Endothelial cell of umbilical vein (primary cell): ENCODE results near the gene CNDP2. TPM values are rescaled to one million over a fixed set of nuclear protein-coding genes. Genes with fewer than 3 reads are reported as not detected.

Source experiments
- BruUV-seq: library from RNA; stranded (reverse); fragments of 400-500 nt; replicated peaks from 2 replicates; lab custom pipeline; 2021; lab: Mats Ljungman, UMichigan
- CTCF ChIA-PET: fragments of 300-600, 350-600 bp; sonication (Branson Sonifier 250); formaldehyde crosslinking; loops from one replicate; lab custom pipeline; 2021; ENCODE audit warnings: antibody characterized with exemption, inconsistent platforms; lab: Charles Lee
- POLR2A ChIA-PET: fragments of 300-600, 350-600 bp; sonication (Branson Sonifier 250); formaldehyde crosslinking; loops from one replicate; lab custom pipeline; 2021; ENCODE audit warnings: antibody characterized with exemption, inconsistent platforms; lab: Charles Lee
- DNase-seq: peaks from one replicate; pipeline ENCODE4 v3.0.0-alpha.2; 2011; ENCODE audit warnings: low read depth, low spot score
- FAIRE-seq: peaks from 2 replicates; lab custom pipeline; 2011; peaks lifted over from hg19 to GRCh38; lab: Jason Lieb, UNC
- H2AFZ ChIP-seq: 2 replicates; pipeline ENCODE4 v1.6.0; 2012; ENCODE audit warnings: low read depth, low read length, control low read depth, inconsistent platforms
- H3K27ac ChIP-seq: 2 replicates; pipeline ENCODE4 v1.5.1; 2011; ENCODE audit warnings: low read depth, mild to moderate bottlenecking, control low read depth, low read length, moderate library complexity; ENCODE audit not compliant: insufficient read depth
- H3K27me3 ChIP-seq, 2 experiments: 2 replicates each; pipeline versions ENCODE4 v1.6.0 to v1.6.1; 2011; ENCODE audit warnings: low read length in 2 of 2, mixed read lengths in 1 of 2; ENCODE audit not compliant: control insufficient read depth in 2 of 2, insufficient read depth in 2 of 2
- H3K36me3 ChIP-seq, 2 experiments: 2 replicates in 1 of 2; 3 replicates in 1 of 2; pipeline ENCODE4 v1.5.1; 2011; ENCODE audit warnings: low read length in 2 of 2, mild to moderate bottlenecking in 1 of 2, moderate library complexity in 1 of 2; ENCODE audit not compliant: control insufficient read depth in 2 of 2, insufficient read depth in 2 of 2; ENCODE audit errors: extremely low read depth in 1 of 2
- H3K4me1 ChIP-seq: 3 replicates; pipeline ENCODE4 v1.5.1; 2011; ENCODE audit warnings: mild to moderate bottlenecking, low read length; ENCODE audit not compliant: control insufficient read depth, insufficient read depth; ENCODE audit errors: extremely low read depth
- H3K4me2 ChIP-seq: 2 replicates; pipeline ENCODE4 v1.6.1; 2011; ENCODE audit warnings: low read length, control low read depth, mixed read lengths; ENCODE audit not compliant: insufficient read depth
- H3K4me3 ChIP-seq, 3 experiments: fragments of 200-600 bp in 1 of 3; sonication (generic), shearing (Covaris generic) in 1 of 3; replicated peaks in 1 of 3; 2 replicates each; pipeline ENCODE4 v1.5.1; 2011 to 2016; ENCODE audit warnings: control low read depth in 3 of 3, low read length in 3 of 3, mild to moderate bottlenecking in 2 of 3, inconsistent platforms in 1 of 3, low read depth in 1 of 3, moderate library complexity in 1 of 3; ENCODE audit not compliant: insufficient read depth in 1 of 3
- H3K79me2 ChIP-seq: 2 replicates; pipeline ENCODE4 v1.6.0; 2012; ENCODE audit warnings: low read length, inconsistent platforms; ENCODE audit not compliant: control insufficient read depth, insufficient read depth
- H3K9ac ChIP-seq: replicated peaks from 2 replicates; pipeline ENCODE3; 2011; ENCODE audit warnings: low read length, control low read depth; ENCODE audit not compliant: insufficient read depth; ENCODE audit errors: extremely low read depth
- H3K9me1 ChIP-seq: replicated peaks from 3 replicates; pipeline ENCODE4 v1.6.0; 2011; ENCODE audit warnings: mild to moderate bottlenecking, low read length; ENCODE audit not compliant: control insufficient read depth, insufficient read depth; ENCODE audit errors: extremely low read depth
- H3K9me3 ChIP-seq: replicated peaks from 2 replicates; pipeline ENCODE4 v1.5.1; 2012; ENCODE audit warnings: low read length, inconsistent platforms; ENCODE audit not compliant: control insufficient read depth, insufficient read depth
- H4K20me1 ChIP-seq: replicated peaks from 2 replicates; pipeline ENCODE3; 2011; ENCODE audit warnings: mild to moderate bottlenecking, low read length; ENCODE audit not compliant: control insufficient read depth, insufficient read depth; ENCODE audit errors: extremely low read depth
- CTCF ChIP-seq, 2 donors: IDR thresholded peaks; 1 replicate in 1 of 2; 2 replicates in 1 of 2; pipeline ENCODE4 v1.5.1; 2011; ENCODE audit warnings: low read length in 2 of 2, mild to moderate bottlenecking in 2 of 2, moderate library complexity in 2 of 2, control low read depth in 1 of 2, inconsistent platforms in 1 of 2, low read depth in 1 of 2; ENCODE audit not compliant: insufficient read depth in 1 of 2; ENCODE audit errors: extremely low read depth in 1 of 2
- EZH2 ChIP-seq: IDR thresholded peaks from 2 replicates; pipeline ENCODE4 v1.6.1; 2012; ENCODE audit warnings: borderline replicate concordance, low read depth, mild to moderate bottlenecking, moderate library complexity, low read length, inconsistent platforms; ENCODE audit not compliant: severe bottlenecking
- FOS ChIP-seq: IDR thresholded peaks from 2 replicates; pipeline ENCODE4 v1.6.1; 2011; ENCODE audit warnings: mild to moderate bottlenecking, low read length, moderate library complexity, borderline replicate concordance; ENCODE audit not compliant: insufficient read depth
- GATA2 ChIP-seq: IDR thresholded peaks from 2 replicates; pipeline ENCODE4 v1.7.0; 2011; ENCODE audit warnings: low read depth, mild to moderate bottlenecking, moderate library complexity, mixed read lengths, low read length; ENCODE audit not compliant: insufficient read length, insufficient read depth
- JUN ChIP-seq: IDR thresholded peaks from 2 replicates; pipeline ENCODE4 v1.6.1; 2011; ENCODE audit warnings: borderline replicate concordance, low read depth; ENCODE audit not compliant: insufficient read length, insufficient read depth
- MAX ChIP-seq: IDR thresholded peaks from 2 replicates; pipeline ENCODE4 v1.6.1; 2011; ENCODE audit not compliant: insufficient read depth, insufficient read length
- MYC ChIP-seq: IDR thresholded peaks from one replicate; pipeline ENCODE4 v1.6.1; 2011; ENCODE audit warnings: mild to moderate bottlenecking, low read depth, low read length
- POLR2A ChIP-seq: IDR thresholded peaks from 2 replicates; pipeline ENCODE4 v1.6.1; 2012; ENCODE audit warnings: low read depth, mild to moderate bottlenecking, control low read depth, low read length
- POLR2AphosphoS5 ChIP-seq: IDR thresholded peaks from 2 replicates; pipeline ENCODE4 v1.6.1; 2012; ENCODE audit warnings: low read depth, mild to moderate bottlenecking, control low read depth, low read length, moderate library complexity; ENCODE audit not compliant: insufficient read depth
- dilution Hi-C: fragments of 300-500 bp; cut with MboI; formaldehyde crosslinking; loops from one replicate; pipeline ENCODE4 v1.15.0; 2019; ENCODE audit warnings: low sequenced_read_pairs; ENCODE audit not compliant: extremely low pct_ligation_motif_present
- intact Hi-C: fragments of 100-400 bp; cut with micrococcal nuclease; formaldehyde crosslinking; loops from one replicate; pipeline ENCODE4 v1.10.0; 2022
- polyA plus RNA-seq, 4 experiments: library from polyadenylated mRNA; depleted of rRNA in 3 of 4; stranded (reverse) in 3 of 4; unstranded in 1 of 4; fragments of >200 nt; gene quantifications; 2 replicates each; pipeline versions ENCODE4 v1.2.1 to v1.2.3, GENCODE V29; 2011 to 2012; ENCODE audit warnings: missing spikeins in 1 of 4
- total RNA-seq: library from RNA; stranded (reverse); gene quantifications from 2 replicates; pipeline ENCODE4 v1.2.3, GENCODE V29; 2021

Gene CNDP2
- total and polyA plus RNA-seq, 2 donors (not counting 3 experiments of a cell fraction or from before 2014, with no cell fraction given): 52.9 to 123 TPM

GRCh38 chr18:74526488-74526887 lies 30.3 kb downstream of the CNDP2 start:
- Histone ChIP-seq H3K9me1 (no peaks in the 10 kb centered on the region), H3K36me3 (no peaks in the 10 kb centered on the region), H3K4me2 (no peak overlapping the region), H3K4me1 (no peaks in the 10 kb centered on the region), H3K4me3 (no peak overlapping the region), H3K79me2 (no peaks in the 10 kb centered on the region), H3K9me3 (no peaks in the 10 kb centered on the region), H2AFZ (no peak overlapping the region), H3K27me3 (peaks cover 0 to 9% of the 10 kb centered on the region in 2 experiments), H3K27ac (no peak overlapping the region), H3K9ac (no peak overlapping the region), H4K20me1 (no peaks in the 10 kb centered on the region)
- intact Hi-C loops: no loop called here
- ChIA-PET CTCF (interaction anchor here (1.1 kb wide), 1 partner anchor 25 kb away, joined by 3 read pairs; no protein-coding TSS in a partner anchor), POLR2A (no interaction called here)
- FAIRE-seq (no peak), DNase-seq (no peak)
- TF ChIP-seq MAX (no peak), EZH2 (no peak), POLR2A (no peak), MYC (no peak), CTCF (IDR thresholded peaks at IDR 0.05; ENCODE audit: extremely low read depth in 1 of 2, insufficient read depth in 1 of 2, low read depth in 1 of 2, low read length in 2 of 2) (no peak), FOS (no peak), JUN (no peak), GATA2 (no peak), POLR2AphosphoS5 (no peak)
- dilution Hi-C loops: no loop called here
- no TSS peak for BruUV-seq
